Measurements from ENCODE around the gene RAVER2. TPM values are rescaled to one million over a fixed set of nuclear protein-coding genes. Genes with fewer than 3 reads are reported as not detected.

Gene RAVER2
- total and polyA plus RNA-seq, 10 of the 15 experiments (the other 5 are each of a cell fraction or from before 2014, with no cell fraction given): 0.09 to 0.59 (median 0.41) TPM; not detected in 2

GRCh38 chr1:64769482-64769881 is 24.6 kb downstream of the RAVER2 start:
- no TSS peak for BruUV-seq (replicated peaks)
- Histone ChIP-seq H4K20me1 (ENCODE audit: control insufficient read depth, insufficient read depth) (no peaks in the 10 kb centered on the region), H3K4me2 (ENCODE audit: control insufficient read depth, insufficient read depth) (no peak overlapping the region), H3K9me3 (replicated peaks; ENCODE audit: control insufficient read depth, insufficient read depth, low read length) (no peaks in the 10 kb centered on the region), H3K4me3 (no peak overlapping the region), H3K9ac (ENCODE audit: control insufficient read depth, insufficient read depth, low read length) (no peak overlapping the region), H3K4me1 (ENCODE audit: control insufficient read depth, insufficient read depth, low read length) (no peaks in the 10 kb centered on the region), H3K36me3 (ENCODE audit: control insufficient read depth in 2 of 2, insufficient read depth in 2 of 2, low read length in 1 of 2) (no peaks in the 10 kb centered on the region), H3K79me2 (ENCODE audit: control insufficient read depth, insufficient read depth, low read length) (no peaks in the 10 kb centered on the region), H2AFZ (ENCODE audit: control insufficient read depth, low read depth, low read length) (no peak overlapping the region), H3K27ac (ENCODE audit: control insufficient read depth, insufficient read depth) (no peak overlapping the region), H3K27me3 (replicated peaks in 1 of 2; ENCODE audit: control insufficient read depth in 2 of 2, insufficient read depth in 2 of 2, low read length in 1 of 2) (no peaks in the 10 kb centered on the region)
- DNase-seq (ENCODE audit: low read depth, low spot score) (no peak), ATAC-seq (no peak), FAIRE-seq (no peak)
- ChIA-PET SMC1A (ENCODE audit: uncharacterized antibody, unreplicated experiment) (interaction anchor here (1.2 kb wide), 1 partner anchor 8 kb away, joined by 3 read pairs; no protein-coding TSS in a partner anchor), POLR2A (no interaction called here), RAD21 (ENCODE audit: unreplicated experiment) (no interaction called here), CTCF (no interaction called here)
- in situ Hi-C loops (cut with MboI) (no loop called here), intact Hi-C loops (cut with micrococcal nuclease; ENCODE audit: unreplicated experiment) (no loop called here)
- 0% methylated on average over 1 of the region's 1 CpG for WGBS (ENCODE audit: insufficient coverage, insufficient replicate concordance, low lambda C conversion rate, missing lambda C conversion rate)
- TF ChIP-seq CHD2 (IDR thresholded peaks at IDR 0.05; ENCODE audit: borderline replicate concordance, low read depth, low read length) (no peak), POLR2AphosphoS5 (IDR thresholded peaks at IDR 0.05; ENCODE audit: low read length) (no peak), SMARCA5 (IDR thresholded peaks at IDR 0.05) (no peak), CEBPZ (IDR thresholded peaks at IDR 0.05; ENCODE audit: low read depth, low read length) (no peak), RFX5 (IDR thresholded peaks at IDR 0.05; ENCODE audit: low read depth, low read length) (no peak), IKZF2 (IDR thresholded peaks at IDR 0.05) (no peak)

Measured in GM12878 (cell line).